LHCN-M2 (cell line): ENCODE results near the gene DLG4. TPM values are rescaled to one million over a fixed set of nuclear protein-coding genes. Genes with fewer than 3 reads are reported as not detected.
A peak's percentile ranks its signal among the peaks of the same experiment; 100 is the strongest.
"Not testable (repeated sequence)": the region's sequence is repeated elsewhere in the genome, so short reads cannot be mapped to it uniquely, and the experiment has no call there.

Source experiments
- DNase-seq: peaks from one replicate; pipeline ENCODE4 v3.0.0-alpha.2; 2012; ENCODE audit warnings: low read depth
- total RNA-seq: library from RNA; depleted of rRNA; stranded (reverse); fragments of >200 nt; gene quantifications from 2 replicates; pipeline ENCODE4 v1.2.3, GENCODE V29; 2014

Gene DLG4
- total RNA-seq, 1 experiment from 2014 or later, result 17.3 TPM

GRCh38 chr17:7184647-7185046 lies 35.0 kb downstream of the DLG4 start:
- no peak for DNase-seq

- DNase-seq, result no peak
Observed at GRCh38 chr17:7184091-7184488, 35.5 kb downstream of the DLG4 start.

GRCh38 chr17:7183433-7184090 lies 36.1 kb downstream of the DLG4 start:
- DNase-seq, result no peak

- not testable (repeated sequence) for DNase-seq
Observed at GRCh38 chr17:7182101-7182500, 37.5 kb downstream of the DLG4 start.

- DNase-seq, result no peak
Observed at GRCh38 chr17:7179317-7180254, 40.0 kb downstream of the DLG4 start, which contains the start of gene ASGR1. Gene ASGR1 (minus strand): TSS chr17:7179370. CDS start chr17:7178563, 807 bp downstream.

GRCh38 chr17:7178973-7179316 lies 40.7 kb downstream of the DLG4 start:
- no peak for DNase-seq

GRCh38 chr17:7177954-7178477 lies 41.6 kb downstream of the DLG4 start:
- peak; percentile 27 for DNase-seq

- peak; percentile 54 for DNase-seq
Observed at GRCh38 chr17:7177191-7177953, 42.3 kb downstream of the DLG4 start.

GRCh38 chr17:7176841-7177190 lies 42.8 kb downstream of the DLG4 start:
- no peak for DNase-seq

- DNase-seq, result no peak
Observed at GRCh38 chr17:7176107-7176840, 43.4 kb downstream of the DLG4 start.

- DNase-seq, result no peak
Observed at GRCh38 chr17:7175330-7175733, 44.3 kb downstream of the DLG4 start.

GRCh38 chr17:7174603-7175326 lies 44.9 kb downstream of the DLG4 start:
- peak; percentile 14 for DNase-seq

GRCh38 chr17:7173687-7174602 lies 45.7 kb downstream of the DLG4 start:
- DNase-seq, result peak; percentile 15

- not testable (repeated sequence) for DNase-seq
Observed at GRCh38 chr17:7172522-7173191, 47.0 kb downstream of the DLG4 start.

GRCh38 chr17:7169565-7169908 lies 50.1 kb downstream of the DLG4 start:
- DNase-seq, result not testable (repeated sequence)

- not testable (repeated sequence) for DNase-seq
Observed at GRCh38 chr17:7168841-7169564, 50.6 kb downstream of the DLG4 start.

GRCh38 chr17:7167832-7168231 lies 51.8 kb downstream of the DLG4 start:
- DNase-seq, result peak; percentile 42

GRCh38 chr17:7166873-7167272 lies 52.8 kb downstream of the DLG4 start:
- DNase-seq, result no peak
